Activated naive CD4-positive, alpha-beta T cell treated with anti-CD3 and anti-CD28 coated beads, Interleukin-2, amount 50 U/mL, for 72 hours (primary cell): ENCODE measurements around the gene ST6GALNAC3. TPM values are rescaled to one million over a fixed set of nuclear protein-coding genes. Genes with fewer than 3 reads are reported as not detected.
"Not testable (repeated sequence)": the region's sequence is repeated elsewhere in the genome, so short reads cannot be mapped to it uniquely, and the experiment has no call there.

Source experiments
- ATAC-seq, 2 donors: fragments of 150-1000 bp; cut with Tn5 transposase; 2 replicates each; pipeline ENCODE4 v1.10.0; 2021; ENCODE audit warnings: mild to moderate bottlenecking in 2 of 2, moderate library complexity in 2 of 2
- DNase-seq, 2 donors: peaks; one replicate each; pipeline ENCODE4 v3.0.0; 2021 to 2022; ENCODE audit warnings: low spot score in 2 of 2
- H3K27ac Mint-ChIP-seq, 2 donors: one replicate each; pipeline ENCODE4 v1.8.0; 2022; ENCODE audit warnings: mild to moderate bottlenecking in 2 of 2, mixed read lengths in 2 of 2
- H3K36me3 Mint-ChIP-seq, 2 donors: one replicate each; pipeline ENCODE4 v1.8.0; 2022; ENCODE audit warnings: mixed read lengths in 2 of 2
- H3K9me3 Mint-ChIP-seq, 2 donors: one replicate each; pipeline ENCODE4 v1.8.0; 2022; ENCODE audit warnings: mixed read lengths in 2 of 2
- total RNA-seq, 2 donors: library from RNA; stranded (reverse); gene quantifications; one replicate each; pipeline ENCODE4 v1.2.3, GENCODE V29; 2022

Gene ST6GALNAC3
- total RNA-seq, 2 donors from 2014 or later: 1.4 to 3.8 TPM

- DNase-seq (no peak), ATAC-seq (no peak)
- Mint-ChIP-seq H3K9me3 (peaks cover 3% of the 10 kb centered on the region in 2 donors), H3K36me3 (no peaks in the 10 kb centered on the region), H3K27ac (no peak overlapping the region)
Observed at GRCh38 chr1:76336931-76337371, 262.4 kb downstream of the ST6GALNAC3 start.

GRCh38 chr1:76337542-76338219, 263.1 kb downstream of the ST6GALNAC3 start:
- DNase-seq (no peak), ATAC-seq (no peak)

GRCh38 chr1:76340056-76340455, 265.5 kb downstream of the ST6GALNAC3 start:
- H3K9me3 Mint-ChIP-seq: peaks cover 3 to 4% of the 10 kb centered on the region in 2 donors
- ATAC-seq (no peak), DNase-seq (no peak)
- H3K27ac Mint-ChIP-seq: no peak overlapping the region
- H3K36me3 Mint-ChIP-seq: no peaks in the 10 kb centered on the region

More at GRCh38 chr1:76337542-76338219, 263.1 kb downstream of the ST6GALNAC3 start:
- Mint-ChIP-seq H3K27ac (no peak overlapping the region), H3K36me3 (no peaks in the 10 kb centered on the region), H3K9me3 (peaks cover 3 to 4% of the 10 kb centered on the region in 2 donors)

- not testable (repeated sequence) for H3K36me3 Mint-ChIP-seq, DNase-seq, H3K9me3 Mint-ChIP-seq, ATAC-seq, H3K27ac Mint-ChIP-seq
Observed at GRCh38 chr1:76341816-76342215, 267.3 kb downstream of the ST6GALNAC3 start.

GRCh38 chr1:76343356-76343755, 268.8 kb downstream of the ST6GALNAC3 start:
- DNase-seq (no peak), ATAC-seq (no peak)
- Mint-ChIP-seq H3K9me3 (peaks cover 3 to 4% of the 10 kb centered on the region in 2 donors), H3K36me3 (no peaks in the 10 kb centered on the region), H3K27ac (no peak overlapping the region)

- Mint-ChIP-seq H3K27ac (no peak overlapping the region), H3K9me3 (no peaks in the 10 kb centered on the region), H3K36me3 (peaks cover 0 to 6% of the 10 kb centered on the region in 2 donors)
- DNase-seq (no peak), ATAC-seq (no peak)
Observed at GRCh38 chr1:76351655-76352054, 277.1 kb downstream of the ST6GALNAC3 start.

- ATAC-seq (no peak), DNase-seq (no peak)
- Mint-ChIP-seq H3K9me3 (no peaks in the 10 kb centered on the region), H3K27ac (peak overlapping the region in 1 of 2 donors; percentile 0), H3K36me3 (peaks cover 0 to 6% of the 10 kb centered on the region in 2 donors)
Observed at GRCh38 chr1:76352741-76353435, 278.3 kb downstream of the ST6GALNAC3 start.

- Mint-ChIP-seq H3K36me3 (peaks cover 0 to 6% of the 10 kb centered on the region in 2 donors), H3K27ac (no peak overlapping the region), H3K9me3 (no peaks in the 10 kb centered on the region)
- ATAC-seq (no peak), DNase-seq (no peak)
Observed at GRCh38 chr1:76354236-76354635, 279.7 kb downstream of the ST6GALNAC3 start.

- no peaks in the 10 kb centered on the region for H3K9me3 Mint-ChIP-seq
- peak overlapping the region in 1 of 2 donors; percentile 31 for H3K27ac Mint-ChIP-seq
- DNase-seq: no peak
Observed at GRCh38 chr1:76366726-76367125, 292.2 kb downstream of the ST6GALNAC3 start.

GRCh38 chr1:76371941-76372340, 297.4 kb downstream of the ST6GALNAC3 start:
- DNase-seq (no peak), ATAC-seq (no peak)
- Mint-ChIP-seq H3K9me3 (no peaks in the 10 kb centered on the region), H3K27ac (no peak overlapping the region), H3K36me3 (no peaks in the 10 kb centered on the region)

More at GRCh38 chr1:76366726-76367125, 292.2 kb downstream of the ST6GALNAC3 start:
- ATAC-seq: no peak
- H3K36me3 Mint-ChIP-seq: no peaks in the 10 kb centered on the region

GRCh38 chr1:76374086-76374485, 299.5 kb downstream of the ST6GALNAC3 start:
- Mint-ChIP-seq H3K36me3 (peaks cover under 1% of the 10 kb centered on the region in 2 donors), H3K27ac (no peak overlapping the region), H3K9me3 (peaks cover 0 to 3% of the 10 kb centered on the region in 2 donors)
- ATAC-seq: no peak
- DNase-seq: no peak

- Mint-ChIP-seq H3K36me3 (peaks cover 6% of the 10 kb centered on the region in 2 donors), H3K9me3 (peaks cover 0 to 3% of the 10 kb centered on the region in 2 donors), H3K27ac (peak overlapping the region in 1 of 2 donors; percentile 11)
- ATAC-seq: no peak
- DNase-seq: no peak
Observed at GRCh38 chr1:76377247-76377646, 302.7 kb downstream of the ST6GALNAC3 start.

- H3K27ac Mint-ChIP-seq: no peak overlapping the region
- ATAC-seq (no peak), DNase-seq (no peak)
- peaks cover 0 to 3% of the 10 kb centered on the region in 2 donors for H3K9me3 Mint-ChIP-seq
- H3K36me3 Mint-ChIP-seq: peaks cover 6% of the 10 kb centered on the region in 2 donors
Observed at GRCh38 chr1:76379506-76379905, 305.0 kb downstream of the ST6GALNAC3 start.

- DNase-seq (no peak), ATAC-seq (no peak)
- peaks cover 0 to 3% of the 10 kb centered on the region in 2 donors for H3K9me3 Mint-ChIP-seq
- no peak overlapping the region for H3K27ac Mint-ChIP-seq
- H3K36me3 Mint-ChIP-seq: peaks cover 6% of the 10 kb centered on the region in 2 donors
Observed at GRCh38 chr1:76381450-76382097, 307.0 kb downstream of the ST6GALNAC3 start.

- DNase-seq (no peak), ATAC-seq (no peak)
- H3K27ac Mint-ChIP-seq: no peak overlapping the region
- H3K36me3 Mint-ChIP-seq: no peaks in the 10 kb centered on the region
- H3K9me3 Mint-ChIP-seq: no peaks in the 10 kb centered on the region
Observed at GRCh38 chr1:76388261-76388660, 313.7 kb downstream of the ST6GALNAC3 start.

GRCh38 chr1:76390456-76390855, 315.9 kb downstream of the ST6GALNAC3 start:
- H3K27ac Mint-ChIP-seq: no peak overlapping the region
- no peaks in the 10 kb centered on the region for H3K9me3 Mint-ChIP-seq
- DNase-seq: no peak
- H3K36me3 Mint-ChIP-seq: no peaks in the 10 kb centered on the region
- no peak for ATAC-seq

GRCh38 chr1:76395059-76395458, 320.5 kb downstream of the ST6GALNAC3 start:
- Mint-ChIP-seq H3K36me3 (no peaks in the 10 kb centered on the region), H3K27ac (no peak overlapping the region), H3K9me3 (no peaks in the 10 kb centered on the region)
- ATAC-seq (no peak), DNase-seq (no peak)
